DOHH2 (cell line): ENCODE results near the gene FBXO11.
A peak's percentile ranks its signal among the peaks of the same experiment; 100 is the strongest.
"Not testable (repeated sequence)": the region's sequence is repeated elsewhere in the genome, so short reads cannot be mapped to it uniquely, and the experiment has no call there.

Experiments
- H3F3A ChIP-seq: fragments of 200-600 bp; sonication (generic), shearing (Covaris generic); 2 replicates; pipeline ENCODE4 v1.6.0; 2016; ENCODE audit warnings: antibody characterized with exemption, mild to moderate bottlenecking; ENCODE audit not compliant: control insufficient read depth, insufficient read depth
- H3K27ac ChIP-seq: fragments of 200-600 bp; sonication (generic); 2 replicates; pipeline ENCODE4 v1.5.1; 2014; ENCODE audit warnings: low read depth, mild to moderate bottlenecking, low read length, moderate library complexity
- H3K27me3 ChIP-seq: fragments of 200-600 bp; sonication (generic); 2 replicates; pipeline ENCODE4 v1.6.1; 2014; ENCODE audit warnings: mild to moderate bottlenecking, low read length, mixed read lengths; ENCODE audit not compliant: control insufficient read depth
- H3K36me3 ChIP-seq: fragments of 200-600 bp; sonication (generic); 2 replicates; pipeline ENCODE4 v1.6.1; 2014; ENCODE audit warnings: mild to moderate bottlenecking, low read length, moderate library complexity, mixed read lengths; ENCODE audit not compliant: control insufficient read depth
- H3K4me1 ChIP-seq: fragments of 200-600 bp; sonication (generic); 2 replicates; pipeline ENCODE4 v1.6.1; 2014; ENCODE audit warnings: mild to moderate bottlenecking, low read length, mixed read lengths; ENCODE audit not compliant: control insufficient read depth
- H3K4me2 ChIP-seq: fragments of 200-600 bp; sonication (generic); 2 replicates; pipeline ENCODE4 v1.6.0; 2014; ENCODE audit warnings: mild to moderate bottlenecking, low read length, moderate library complexity
- H3K4me3 ChIP-seq: fragments of 200-600 bp; sonication (generic); 2 replicates; pipeline ENCODE4 v1.5.1; 2014; ENCODE audit warnings: mild to moderate bottlenecking, low read length, mixed read lengths
- H3K79me2 ChIP-seq: fragments of 200-600 bp; sonication (generic); 2 replicates; pipeline ENCODE4 v1.6.1; 2014; ENCODE audit warnings: mild to moderate bottlenecking, low read length, mixed read lengths; ENCODE audit not compliant: control insufficient read depth
- H3K9me2 ChIP-seq: fragments of 200-600 bp; sonication (generic); replicated peaks from 2 replicates; pipeline ENCODE4 v1.6.1; 2014; ENCODE audit warnings: mild to moderate bottlenecking, low read length, mixed read lengths; ENCODE audit not compliant: control insufficient read depth
- H3K9me3 ChIP-seq: fragments of 200-600 bp; sonication (generic); 2 replicates; pipeline ENCODE4 v1.6.1; 2014; ENCODE audit warnings: antibody characterized with exemption, low read length, mixed read lengths; ENCODE audit not compliant: control insufficient read depth, insufficient read depth
- H4K20me1 ChIP-seq: fragments of 200-600 bp; sonication (generic); 2 replicates; pipeline ENCODE4 v1.6.0; 2014; ENCODE audit warnings: low read depth, mild to moderate bottlenecking, antibody characterized with exemption, low read length, moderate library complexity; ENCODE audit not compliant: control insufficient read depth, insufficient read depth
- CTCF ChIP-seq: fragments of 200-600 bp; sonication (generic); IDR thresholded peaks from one replicate; pipeline ENCODE4 v1.5.1; 2014; ENCODE audit warnings: antibody characterized with exemption, mild to moderate bottlenecking, low read depth, low read length; ENCODE audit not compliant: poor library complexity, severe bottlenecking
- EZH2phosphoT487 ChIP-seq: fragments of 200-600 bp; sonication (generic); IDR thresholded peaks from 2 replicates; pipeline ENCODE4 v1.6.1; 2017; ENCODE audit warnings: borderline replicate concordance, mild to moderate bottlenecking, antibody characterized with exemption, low read length, moderate library complexity, mixed read lengths

FBXO11 gene

GRCh38 chr2:47907039-47907781 is 912 bp upstream of the FBXO11 start:
- Histone ChIP-seq H3K4me2 (peak overlapping the region; percentile 97), H3K9me3 (no peaks in the 10 kb centered on the region), H3K4me1 (peaks cover 27% of the 10 kb centered on the region), H3F3A (peaks cover 8% of the 10 kb centered on the region; the same call in 1 of the 2 replicates), H3K27me3 (no peaks in the 10 kb centered on the region), H3K9me2 (no peaks in the 10 kb centered on the region), H3K4me3 (peak overlapping the region; percentile 80), H3K36me3 (peaks cover 29% of the 10 kb centered on the region), H3K27ac (peak overlapping the region; percentile 83), H4K20me1 (peaks cover 15% of the 10 kb centered on the region), H3K79me2 (peaks cover 44% of the 10 kb centered on the region)
- TF ChIP-seq CTCF (no peak), EZH2phosphoT487 (no peak)

GRCh38 chr2:47905386-47906156 is 727 bp downstream of the FBXO11 start:
- H3K27ac ChIP-seq, result peak overlapping the region; percentile 93
- no peaks in the 10 kb centered on the region for H3K9me2 ChIP-seq
- peaks cover 35% of the 10 kb centered on the region for H3K36me3 ChIP-seq
- H3K4me1 ChIP-seq, result peaks cover 34% of the 10 kb centered on the region
- H3K9me3 ChIP-seq, result no peaks in the 10 kb centered on the region
- TF ChIP-seq CTCF (no peak), EZH2phosphoT487 (no peak)
- H4K20me1 ChIP-seq, result peaks cover 18% of the 10 kb centered on the region
- H3K79me2 ChIP-seq, result peaks cover 60% of the 10 kb centered on the region
- H3F3A ChIP-seq, result peaks cover 14% of the 10 kb centered on the region; the same call in 1 of the 2 replicates
- peak overlapping the region; percentile 52 for H3K4me2 ChIP-seq
- H3K4me3 ChIP-seq, result peak overlapping the region; percentile 83
- no peaks in the 10 kb centered on the region for H3K27me3 ChIP-seq

- Histone ChIP-seq H3K9me3 (no peaks in the 10 kb centered on the region), H3K27me3 (no peaks in the 10 kb centered on the region), H3K4me3 (peak overlapping the region; percentile 83), H3K4me1 (peaks cover 50% of the 10 kb centered on the region), H3F3A (peaks cover 21% of the 10 kb centered on the region), H3K79me2 (peaks cover 77% of the 10 kb centered on the region), H3K36me3 (peaks cover 42% of the 10 kb centered on the region), H4K20me1 (peaks cover 25% of the 10 kb centered on the region), H3K27ac (peak overlapping the region; percentile 75), H3K4me2 (peak overlapping the region; percentile 70), H3K9me2 (no peaks in the 10 kb centered on the region)
- TF ChIP-seq EZH2phosphoT487 (no peak), CTCF (no peak)
These were observed 2.4 kb downstream of the FBXO11 start for GRCh38 chr2:47903781-47904490.

GRCh38 chr2:47901892-47902291 is 4.4 kb downstream of the FBXO11 start:
- peaks cover 49% of the 10 kb centered on the region for H3K36me3 ChIP-seq
- H3K4me2 ChIP-seq, result peak overlapping the region; percentile 70
- H4K20me1 ChIP-seq, result peaks cover 29% of the 10 kb centered on the region
- not testable (repeated sequence) for H3K27ac ChIP-seq, H3K27me3 ChIP-seq, H3K9me2 ChIP-seq, H3K9me3 ChIP-seq
- peaks cover 29% of the 10 kb centered on the region for H3F3A ChIP-seq
- H3K79me2 ChIP-seq, result peaks cover 89% of the 10 kb centered on the region
- peak overlapping the region; percentile 4; the same call in 1 of the 2 replicates for H3K4me3 ChIP-seq
- H3K4me1 ChIP-seq, result peaks cover 58% of the 10 kb centered on the region
